ENCODE data around the gene NHS. TPM values are rescaled to one million over a fixed set of nuclear protein-coding genes. Genes with fewer than 3 reads are reported as not detected.

NHS gene
- polyA plus RNA-seq, 2 of the 4 experiments (the other 2 are of a cell fraction): 3.6 to 5.0 TPM

GRCh38 chrX:17413228-17413627 lies 38.2 kb downstream of the NHS start (continued):
- TF ChIP-seq ESRRA (IDR thresholded peaks at IDR 0.05; ENCODE audit: borderline replicate concordance, low read length) (no peak), NFE2L2 (conservative IDR thresholded peaks at IDR 0.05; ENCODE audit: low read length) (no peak), HEYL (CRISPR knock-in tag; IDR thresholded peaks at IDR 0.05) (no peak), GATA3 (IDR thresholded peaks at IDR 0.05; ENCODE audit: borderline replicate concordance) (peak; percentile 32; the same call in 1 of the 2 replicates), KDM5A (IDR thresholded peaks at IDR 0.05) (no peak)

- TF ChIP-seq NPAS2 (CRISPR knock-in tag; IDR thresholded peaks at IDR 0.05; ENCODE audit: borderline replicate concordance) (no peak), GATA3 (IDR thresholded peaks at IDR 0.05; ENCODE audit: borderline replicate concordance) (no peak), FOXS1 (CRISPR knock-in tag; IDR thresholded peaks at IDR 0.05) (no peak), MAFK (IDR thresholded peaks at IDR 0.05; ENCODE audit: partially characterized antibody) (no peak), FOSB (CRISPR knock-in tag; IDR thresholded peaks at IDR 0.05) (no peak), NFE2L2 (conservative IDR thresholded peaks at IDR 0.05; ENCODE audit: low read length) (no peak), E2F6 (IDR thresholded peaks at IDR 0.05; ENCODE audit: borderline replicate concordance, low read depth) (no peak)
- FAIRE-seq (no peak), ATAC-seq (no peak), DNase-seq (ENCODE audit: low read depth in 1 of 2, low spot score in 1 of 2) (no peak)
- WGBS (ENCODE audit: missing lambda C conversion rate): 86% methylated on average over 7 of the region's 7 CpGs
- Histone ChIP-seq H3K4me2 (peak overlapping the region; percentile 71), H3K27ac (peak overlapping the region; percentile 55 to 87), H3K9me3 (no peaks in the 10 kb centered on the region), H3K4me1 (peaks cover 68% of the 10 kb centered on the region), H3K4me3 (no peak overlapping the region)
- ChIA-PET CTCF (interaction anchor here (1.5 kb wide), 1 partner anchor 30 kb away, joined by 3 read pairs; no protein-coding TSS in a partner anchor), POLR2A (interaction anchor here (2.0 kb wide), 1 partner anchor 9 kb away, joined by 4 read pairs; no protein-coding TSS in a partner anchor)
These were observed 39.1 kb downstream of the NHS start for GRCh38 chrX:17414027-17414658.

GRCh38 chrX:17414839-17415238 lies 39.8 kb downstream of the NHS start:
- Histone ChIP-seq H3K4me3 (no peak overlapping the region), H3K4me2 (peak overlapping the region; percentile 71), H3K27ac (peak overlapping the region in 1 of 2 experiments; percentile 87; a peak in 3 of 6 replicates), H3K4me1 (peaks cover 68% of the 10 kb centered on the region), H3K9me3 (no peaks in the 10 kb centered on the region)
- 53% methylated on average over 6 of the region's 6 CpGs for WGBS (ENCODE audit: missing lambda C conversion rate)
- CTCF ChIA-PET: no interaction called here
- no peak for DNase-seq (ENCODE audit: low read depth in 1 of 2, low spot score in 1 of 2)
- TF ChIP-seq ZNF302 (CRISPR knock-in tag; IDR thresholded peaks at IDR 0.05): no peak
- TF ChIP-seq ESRRA (IDR thresholded peaks at IDR 0.05; ENCODE audit: borderline replicate concordance, low read length): no peak
- no peak for TF ChIP-seq SMC3 (IDR thresholded peaks at IDR 0.05)
- TF ChIP-seq ZSCAN20 (CRISPR knock-in tag; IDR thresholded peaks at IDR 0.05): no peak
- no peak for TF ChIP-seq JUN (IDR thresholded peaks at IDR 0.05)
- TF ChIP-seq POLR2A (IDR thresholded peaks at IDR 0.05; ENCODE audit: low read length): no peak
- no peak for TF ChIP-seq CBX2 (IDR thresholded peaks at IDR 0.05; ENCODE audit: borderline replicate concordance, low read depth)
- TF ChIP-seq BHLHE40 (IDR thresholded peaks at IDR 0.05; ENCODE audit: low read depth, low read length): no peak
- no peak for TF ChIP-seq RCOR1 (IDR thresholded peaks at IDR 0.05; ENCODE audit: low read depth, low read length)
- no peak for TF ChIP-seq HMGXB4 (CRISPR knock-in tag; IDR thresholded peaks at IDR 0.05; ENCODE audit: borderline replicate concordance)
- no peak for TF ChIP-seq NR3C1 (IDR thresholded peaks at IDR 0.05)
- no peak for TF ChIP-seq KDM1A (IDR thresholded peaks at IDR 0.05; ENCODE audit: low read depth)
- TF ChIP-seq EHMT2 (IDR thresholded peaks at IDR 0.05; ENCODE audit: low read depth): no peak
- no peak for TF ChIP-seq MAX (IDR thresholded peaks at IDR 0.05)
- TF ChIP-seq HDAC2 (IDR thresholded peaks at IDR 0.05): no peak
- no peak for TF ChIP-seq RARB (CRISPR knock-in tag; IDR thresholded peaks at IDR 0.05)
- TF ChIP-seq PHF8 (IDR thresholded peaks at IDR 0.05; ENCODE audit: borderline replicate concordance, low read depth): no peak
- peak in 1 of 2 experiments; percentile 65; a peak in 3 of 6 replicates for ATAC-seq
- POLR2A ChIA-PET: interaction anchor here (2.0 kb wide), 1 partner anchor 9 kb away, joined by 4 read pairs; no protein-coding TSS in a partner anchor
- FAIRE-seq: no peak

Measured in A549 (cell line).